GM23338 (cell line): ENCODE measurements around the gene NOLC1. TPM values are rescaled to one million over a fixed set of nuclear protein-coding genes. Genes with fewer than 3 reads are reported as not detected.

ENCODE experiments used
- ATAC-seq: fragments of 200-7000 bp; cut with Tn5 transposase; 3 replicates; pipeline ENCODE4 v1.9.1; 2020
- DNase-seq: peaks from one replicate; pipeline ENCODE4 v3.0.0-alpha.2; 2015; ENCODE audit warnings: low spot score
- H2AFZ ChIP-seq: fragments of 200-600 bp; sonication (generic); 2 replicates; pipeline ENCODE4 v1.8.0; 2016; ENCODE audit warnings: antibody characterized with exemption, mild to moderate bottlenecking, moderate library complexity
- H3F3A ChIP-seq: fragments of 200-600 bp; sonication (generic); replicated peaks from 2 replicates; pipeline ENCODE4 v1.8.0; 2017; ENCODE audit warnings: antibody characterized with exemption, mixed run types, low read depth
- H3K27ac ChIP-seq: fragments of 200-600 bp; sonication (generic); 2 replicates; pipeline ENCODE4 v1.6.1; 2016; ENCODE audit warnings: low read depth
- H3K27me3 ChIP-seq: fragments of 200-600 bp; sonication (generic); 2 replicates; pipeline ENCODE4 v1.8.0; 2016; ENCODE audit warnings: mild to moderate bottlenecking, mixed run types, moderate library complexity; ENCODE audit not compliant: insufficient read depth
- H3K36me3 ChIP-seq: fragments of 200-600 bp; sonication (generic); 2 replicates; pipeline ENCODE4 v1.8.0; 2016; ENCODE audit warnings: mild to moderate bottlenecking; ENCODE audit not compliant: insufficient read depth
- H3K4me1 ChIP-seq: fragments of 200-600 bp; sonication (generic); 2 replicates; pipeline ENCODE4 v1.8.0; 2016; ENCODE audit warnings: mild to moderate bottlenecking, moderate library complexity; ENCODE audit not compliant: insufficient read depth
- H3K4me2 ChIP-seq: fragments of 200-600 bp; sonication (generic); 2 replicates; pipeline ENCODE4 v1.7.1; 2017; ENCODE audit warnings: mixed run types
- H3K4me3 ChIP-seq: fragments of 200-600 bp; sonication (generic); 2 replicates; pipeline ENCODE4 v1.6.1; 2016; ENCODE audit warnings: mixed run types
- H3K79me2 ChIP-seq: fragments of 200-600 bp; sonication (generic); replicated peaks from 2 replicates; pipeline ENCODE4 v1.8.0; 2017; ENCODE audit warnings: mild to moderate bottlenecking; ENCODE audit not compliant: insufficient read depth
- H3K9me2 ChIP-seq: fragments of 200-600 bp; sonication (generic); 2 replicates; pipeline ENCODE4 v1.8.0; 2017; ENCODE audit not compliant: insufficient read depth
- H4K20me1 ChIP-seq: fragments of 200-600 bp; sonication (generic); replicated peaks from 2 replicates; pipeline ENCODE4 v1.8.0; 2017; ENCODE audit warnings: mild to moderate bottlenecking; ENCODE audit not compliant: insufficient read depth
- H3K27ac Mint-ChIP-seq: 2 replicates; pipeline ENCODE4 v1.8.0; 2020; ENCODE audit warnings: inconsistent platforms, mild to moderate bottlenecking, moderate library complexity, mixed read lengths
- H3K27me3 Mint-ChIP-seq: 3 replicates; pipeline ENCODE4 v1.8.0; 2022; ENCODE audit warnings: low read depth, mild to moderate bottlenecking, moderate library complexity, mixed read lengths, inconsistent platforms; ENCODE audit not compliant: insufficient read depth, poor library complexity
- H3K36me3 Mint-ChIP-seq: 3 replicates; pipeline ENCODE4 v1.8.0; 2021; ENCODE audit warnings: low read depth, mild to moderate bottlenecking, inconsistent platforms, moderate library complexity, mixed read lengths
- H3K4me1 Mint-ChIP-seq: 3 replicates; pipeline ENCODE4 v1.8.0; 2020; ENCODE audit warnings: mild to moderate bottlenecking, inconsistent platforms, mixed read lengths
- H3K4me3 Mint-ChIP-seq: 3 replicates; pipeline ENCODE4 v1.8.0; 2021; ENCODE audit warnings: moderate library complexity, mild to moderate bottlenecking, inconsistent platforms, mixed read lengths
- H3K9me3 Mint-ChIP-seq: 3 replicates; pipeline ENCODE4 v1.8.0; 2020; ENCODE audit warnings: moderate library complexity, mild to moderate bottlenecking, inconsistent platforms, mixed read lengths
- CREB1 ChIP-seq: fragments of 250-450 bp; sonication (Bioruptor Pico); IDR thresholded peaks from 2 replicates; pipeline ENCODE4 v1.5.0; 2020; ENCODE audit warnings: low read depth, mild to moderate bottlenecking, moderate library complexity
- EZH2 ChIP-seq: fragments of 200-600 bp; sonication (generic); IDR thresholded peaks from one replicate; pipeline ENCODE4 v1.8.0; 2017; ENCODE audit warnings: antibody characterized with exemption, mild to moderate bottlenecking, low read depth; ENCODE audit not compliant: unreplicated experiment
- EZH2phosphoT487 ChIP-seq: fragments of 200-600 bp; sonication (generic); IDR thresholded peaks from one replicate; pipeline ENCODE4 v1.8.1; 2018; ENCODE audit warnings: antibody characterized with exemption; ENCODE audit not compliant: unreplicated experiment
- JUNB ChIP-seq: IDR thresholded peaks from one replicate; pipeline ENCODE4 v1.6.1; 2016; ENCODE audit warnings: antibody characterized with exemption; ENCODE audit not compliant: unreplicated experiment
- NANOG ChIP-seq: IDR thresholded peaks from 2 replicates; pipeline ENCODE4 v1.6.1; 2016; ENCODE audit warnings: antibody characterized with exemption, borderline replicate concordance
- POLR2AphosphoS5 ChIP-seq: IDR thresholded peaks from 2 replicates; pipeline ENCODE4 v1.6.1; 2016; ENCODE audit warnings: antibody characterized with exemption, low read depth
- STAT1 ChIP-seq: IDR thresholded peaks from one replicate; pipeline ENCODE4 v1.6.1; 2016; ENCODE audit warnings: antibody characterized with exemption; ENCODE audit not compliant: unreplicated experiment
- ZNF114 ChIP-seq: fragments of 250-450 bp; sonication (Bioruptor Pico); IDR thresholded peaks from 2 replicates; pipeline ENCODE4 v1.5.0; 2020; ENCODE audit warnings: mild to moderate bottlenecking, moderate library complexity
- ZNF331 ChIP-seq: fragments of 250-450 bp; sonication (Bioruptor Pico); IDR thresholded peaks from 2 replicates; pipeline ENCODE4 v1.5.0; 2020; ENCODE audit warnings: low read depth, mild to moderate bottlenecking, moderate library complexity
- polyA plus RNA-seq: library from polyadenylated mRNA; unstranded; fragments of >200 nt; fragmentation: Nextera tagmentation; extraction: Ambion mirVana; gene quantifications from 2 replicates; pipeline ENCODE4 v1.2.1, GENCODE V29; 2016
- total RNA-seq: library from RNA; depleted of rRNA; stranded (reverse); fragments of >200 nt; shearing (Covaris generic); gene quantifications from 2 replicates; pipeline ENCODE4 v1.2.3, GENCODE V29; 2014
- TF ChIP-seq, protein P1 (sequence below): IDR thresholded peaks from 2 replicates; pipeline ENCODE4 v1.6.1; 2016; ENCODE audit warnings: antibody characterized with exemption
- TF ChIP-seq, protein P2 (sequence below): fragments of 250-450 bp; sonication (Bioruptor Pico); IDR thresholded peaks from 2 replicates; pipeline ENCODE4 v1.5.0; 2020; ENCODE audit warnings: mild to moderate bottlenecking, moderate library complexity
- TF ChIP-seq, protein P3 (sequence below): IDR thresholded peaks from one replicate; pipeline ENCODE4 v1.6.1; 2018; ENCODE audit warnings: antibody characterized with exemption; ENCODE audit not compliant: unreplicated experiment
- TF ChIP-seq, protein P4 (sequence below), 2 experiments: fragments of 200-600 bp in 1 of 2; sonication (generic) in 1 of 2; conservative IDR thresholded peaks; 2 replicates each; pipeline versions ENCODE4 v1.5.1 to v1.6.1; 2016 to 2017; ENCODE audit warnings: antibody characterized with exemption in 2 of 2, low read depth in 2 of 2, mild to moderate bottlenecking in 2 of 2, moderate library complexity in 1 of 2

NOLC1 gene
- total and polyA plus RNA-seq, 2 experiments from 2014 or later: 126 to 178 TPM

DNA sequence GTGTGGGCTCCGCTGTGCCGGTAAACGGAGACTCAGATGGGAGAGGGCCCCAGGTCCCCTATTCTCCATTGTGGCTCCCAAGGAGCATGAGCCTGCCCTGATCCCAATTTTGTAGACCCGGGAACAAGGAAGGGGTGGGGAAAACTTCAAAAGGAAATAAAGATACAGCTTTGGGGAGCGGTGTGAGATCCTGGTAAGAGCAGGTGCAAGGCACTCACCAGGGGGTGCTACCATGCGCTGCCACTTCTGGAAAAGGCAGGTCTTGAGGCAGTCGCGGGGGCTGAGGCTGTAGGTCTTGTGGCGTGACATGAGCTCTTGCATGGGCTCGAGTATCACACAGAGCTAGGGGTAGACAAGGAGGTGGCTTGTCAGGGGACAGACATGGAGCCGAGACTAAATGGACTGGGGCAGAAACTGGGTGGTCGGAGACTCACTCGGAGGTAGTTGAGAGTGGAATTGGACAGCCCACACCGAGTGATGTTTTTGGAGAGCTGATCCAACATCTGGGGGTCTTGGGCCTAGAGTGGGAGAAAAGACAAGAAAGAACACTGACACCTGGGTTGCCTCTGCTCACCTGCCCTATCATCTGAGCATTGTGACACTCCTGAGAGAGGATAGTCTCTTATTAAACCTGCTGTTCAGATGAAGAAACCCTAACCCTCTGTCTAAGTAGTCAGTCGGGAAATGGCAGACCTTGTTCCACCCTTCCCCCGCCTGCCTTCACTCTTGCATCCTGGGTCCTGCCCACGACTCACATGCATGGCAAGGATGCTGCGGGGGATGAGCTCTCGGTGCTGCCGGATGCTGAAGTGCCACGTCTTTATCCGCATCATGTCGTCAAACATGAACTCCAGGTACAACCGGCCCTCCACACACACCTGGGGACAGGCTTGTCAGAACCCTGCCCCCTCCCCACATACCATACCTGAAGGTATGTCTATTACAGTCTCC, 42.7 kb upstream of the NOLC1 start:
- DNase-seq: no peak
- peaks cover 56% of the 10 kb centered on the region for H3K36me3 Mint-ChIP-seq
- H3K36me3 ChIP-seq: peaks cover 30% of the 10 kb centered on the region

More for the DNA sequence above, 42.7 kb upstream of the NOLC1 start:
- no peak for TF ChIP-seq ZNF114 (CRISPR knock-in tag)
- TF ChIP-seq, protein P1, sequence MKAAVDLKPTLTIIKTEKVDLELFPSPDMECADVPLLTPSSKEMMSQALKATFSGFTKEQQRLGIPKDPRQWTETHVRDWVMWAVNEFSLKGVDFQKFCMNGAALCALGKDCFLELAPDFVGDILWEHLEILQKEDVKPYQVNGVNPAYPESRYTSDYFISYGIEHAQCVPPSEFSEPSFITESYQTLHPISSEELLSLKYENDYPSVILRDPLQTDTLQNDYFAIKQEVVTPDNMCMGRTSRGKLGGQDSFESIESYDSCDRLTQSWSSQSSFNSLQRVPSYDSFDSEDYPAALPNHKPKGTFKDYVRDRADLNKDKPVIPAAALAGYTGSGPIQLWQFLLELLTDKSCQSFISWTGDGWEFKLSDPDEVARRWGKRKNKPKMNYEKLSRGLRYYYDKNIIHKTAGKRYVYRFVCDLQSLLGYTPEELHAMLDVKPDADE: no peak
- TF ChIP-seq EZH2phosphoT487: no peak
- TF ChIP-seq JUNB: no peak
- no peak for TF ChIP-seq ZNF331
- TF ChIP-seq, protein P2, sequence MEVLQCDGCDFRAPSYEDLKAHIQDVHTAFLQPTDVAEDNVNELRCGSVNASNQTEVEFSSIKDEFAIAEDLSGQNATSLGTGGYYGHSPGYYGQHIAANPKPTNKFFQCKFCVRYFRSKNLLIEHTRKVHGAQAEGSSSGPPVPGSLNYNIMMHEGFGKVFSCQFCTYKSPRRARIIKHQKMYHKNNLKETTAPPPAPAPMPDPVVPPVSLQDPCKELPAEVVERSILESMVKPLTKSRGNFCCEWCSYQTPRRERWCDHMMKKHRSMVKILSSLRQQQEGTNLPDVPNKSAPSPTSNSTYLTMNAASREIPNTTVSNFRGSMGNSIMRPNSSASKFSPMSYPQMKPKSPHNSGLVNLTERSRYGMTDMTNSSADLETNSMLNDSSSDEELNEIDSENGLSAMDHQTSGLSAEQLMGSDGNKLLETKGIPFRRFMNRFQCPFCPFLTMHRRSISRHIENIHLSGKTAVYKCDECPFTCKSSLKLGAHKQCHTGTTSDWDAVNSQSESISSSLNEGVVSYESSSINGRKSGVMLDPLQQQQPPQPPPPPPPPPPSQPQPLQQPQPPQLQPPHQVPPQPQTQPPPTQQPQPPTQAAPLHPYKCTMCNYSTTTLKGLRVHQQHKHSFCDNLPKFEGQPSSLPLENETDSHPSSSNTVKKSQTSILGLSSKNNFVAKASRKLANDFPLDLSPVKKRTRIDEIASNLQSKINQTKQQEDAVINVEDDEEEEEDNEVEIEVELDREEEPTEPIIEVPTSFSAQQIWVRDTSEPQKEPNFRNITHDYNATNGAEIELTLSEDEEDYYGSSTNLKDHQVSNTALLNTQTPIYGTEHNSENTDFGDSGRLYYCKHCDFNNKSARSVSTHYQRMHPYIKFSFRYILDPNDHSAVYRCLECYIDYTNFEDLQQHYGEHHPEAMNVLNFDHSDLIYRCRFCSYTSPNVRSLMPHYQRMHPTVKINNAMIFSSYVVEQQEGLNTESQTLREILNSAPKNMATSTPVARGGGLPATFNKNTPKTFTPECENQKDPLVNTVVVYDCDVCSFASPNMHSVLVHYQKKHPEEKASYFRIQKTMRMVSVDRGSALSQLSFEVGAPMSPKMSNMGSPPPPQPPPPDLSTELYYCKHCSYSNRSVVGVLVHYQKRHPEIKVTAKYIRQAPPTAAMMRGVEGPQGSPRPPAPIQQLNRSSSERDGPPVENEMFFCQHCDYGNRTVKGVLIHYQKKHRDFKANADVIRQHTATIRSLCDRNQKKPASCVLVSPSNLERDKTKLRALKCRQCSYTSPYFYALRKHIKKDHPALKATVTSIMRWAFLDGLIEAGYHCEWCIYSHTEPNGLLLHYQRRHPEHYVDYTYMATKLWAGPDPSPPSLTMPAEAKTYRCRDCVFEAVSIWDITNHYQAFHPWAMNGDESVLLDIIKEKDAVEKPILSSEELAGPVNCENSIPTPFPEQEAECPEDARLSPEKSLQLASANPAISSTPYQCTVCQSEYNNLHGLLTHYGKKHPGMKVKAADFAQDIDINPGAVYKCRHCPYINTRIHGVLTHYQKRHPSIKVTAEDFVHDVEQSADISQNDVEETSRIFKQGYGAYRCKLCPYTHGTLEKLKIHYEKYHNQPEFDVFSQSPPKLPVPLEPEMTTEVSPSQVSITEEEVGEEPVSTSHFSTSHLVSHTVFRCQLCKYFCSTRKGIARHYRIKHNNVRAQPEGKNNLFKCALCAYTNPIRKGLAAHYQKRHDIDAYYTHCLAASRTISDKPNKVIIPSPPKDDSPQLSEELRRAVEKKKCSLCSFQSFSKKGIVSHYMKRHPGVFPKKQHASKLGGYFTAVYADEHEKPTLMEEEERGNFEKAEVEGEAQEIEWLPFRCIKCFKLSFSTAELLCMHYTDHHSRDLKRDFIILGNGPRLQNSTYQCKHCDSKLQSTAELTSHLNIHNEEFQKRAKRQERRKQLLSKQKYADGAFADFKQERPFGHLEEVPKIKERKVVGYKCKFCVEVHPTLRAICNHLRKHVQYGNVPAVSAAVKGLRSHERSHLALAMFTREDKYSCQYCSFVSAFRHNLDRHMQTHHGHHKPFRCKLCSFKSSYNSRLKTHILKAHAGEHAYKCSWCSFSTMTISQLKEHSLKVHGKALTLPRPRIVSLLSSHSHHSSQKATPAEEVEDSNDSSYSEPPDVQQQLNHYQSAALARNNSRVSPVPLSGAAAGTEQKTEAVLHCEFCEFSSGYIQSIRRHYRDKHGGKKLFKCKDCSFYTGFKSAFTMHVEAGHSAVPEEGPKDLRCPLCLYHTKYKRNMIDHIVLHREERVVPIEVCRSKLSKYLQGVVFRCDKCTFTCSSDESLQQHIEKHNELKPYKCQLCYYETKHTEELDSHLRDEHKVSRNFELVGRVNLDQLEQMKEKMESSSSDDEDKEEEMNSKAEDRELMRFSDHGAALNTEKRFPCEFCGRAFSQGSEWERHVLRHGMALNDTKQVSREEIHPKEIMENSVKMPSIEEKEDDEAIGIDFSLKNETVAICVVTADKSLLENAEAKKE (CRISPR knock-in tag): no peak
- TF ChIP-seq NANOG: no peak
- TF ChIP-seq EZH2: no peak
- TF ChIP-seq POLR2AphosphoS5: no peak
- TF ChIP-seq, protein P3, sequence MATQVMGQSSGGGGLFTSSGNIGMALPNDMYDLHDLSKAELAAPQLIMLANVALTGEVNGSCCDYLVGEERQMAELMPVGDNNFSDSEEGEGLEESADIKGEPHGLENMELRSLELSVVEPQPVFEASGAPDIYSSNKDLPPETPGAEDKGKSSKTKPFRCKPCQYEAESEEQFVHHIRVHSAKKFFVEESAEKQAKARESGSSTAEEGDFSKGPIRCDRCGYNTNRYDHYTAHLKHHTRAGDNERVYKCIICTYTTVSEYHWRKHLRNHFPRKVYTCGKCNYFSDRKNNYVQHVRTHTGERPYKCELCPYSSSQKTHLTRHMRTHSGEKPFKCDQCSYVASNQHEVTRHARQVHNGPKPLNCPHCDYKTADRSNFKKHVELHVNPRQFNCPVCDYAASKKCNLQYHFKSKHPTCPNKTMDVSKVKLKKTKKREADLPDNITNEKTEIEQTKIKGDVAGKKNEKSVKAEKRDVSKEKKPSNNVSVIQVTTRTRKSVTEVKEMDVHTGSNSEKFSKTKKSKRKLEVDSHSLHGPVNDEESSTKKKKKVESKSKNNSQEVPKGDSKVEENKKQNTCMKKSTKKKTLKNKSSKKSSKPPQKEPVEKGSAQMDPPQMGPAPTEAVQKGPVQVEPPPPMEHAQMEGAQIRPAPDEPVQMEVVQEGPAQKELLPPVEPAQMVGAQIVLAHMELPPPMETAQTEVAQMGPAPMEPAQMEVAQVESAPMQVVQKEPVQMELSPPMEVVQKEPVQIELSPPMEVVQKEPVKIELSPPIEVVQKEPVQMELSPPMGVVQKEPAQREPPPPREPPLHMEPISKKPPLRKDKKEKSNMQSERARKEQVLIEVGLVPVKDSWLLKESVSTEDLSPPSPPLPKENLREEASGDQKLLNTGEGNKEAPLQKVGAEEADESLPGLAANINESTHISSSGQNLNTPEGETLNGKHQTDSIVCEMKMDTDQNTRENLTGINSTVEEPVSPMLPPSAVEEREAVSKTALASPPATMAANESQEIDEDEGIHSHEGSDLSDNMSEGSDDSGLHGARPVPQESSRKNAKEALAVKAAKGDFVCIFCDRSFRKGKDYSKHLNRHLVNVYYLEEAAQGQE: no peak
- TF ChIP-seq CREB1: no peak
- TF ChIP-seq, protein P4, sequence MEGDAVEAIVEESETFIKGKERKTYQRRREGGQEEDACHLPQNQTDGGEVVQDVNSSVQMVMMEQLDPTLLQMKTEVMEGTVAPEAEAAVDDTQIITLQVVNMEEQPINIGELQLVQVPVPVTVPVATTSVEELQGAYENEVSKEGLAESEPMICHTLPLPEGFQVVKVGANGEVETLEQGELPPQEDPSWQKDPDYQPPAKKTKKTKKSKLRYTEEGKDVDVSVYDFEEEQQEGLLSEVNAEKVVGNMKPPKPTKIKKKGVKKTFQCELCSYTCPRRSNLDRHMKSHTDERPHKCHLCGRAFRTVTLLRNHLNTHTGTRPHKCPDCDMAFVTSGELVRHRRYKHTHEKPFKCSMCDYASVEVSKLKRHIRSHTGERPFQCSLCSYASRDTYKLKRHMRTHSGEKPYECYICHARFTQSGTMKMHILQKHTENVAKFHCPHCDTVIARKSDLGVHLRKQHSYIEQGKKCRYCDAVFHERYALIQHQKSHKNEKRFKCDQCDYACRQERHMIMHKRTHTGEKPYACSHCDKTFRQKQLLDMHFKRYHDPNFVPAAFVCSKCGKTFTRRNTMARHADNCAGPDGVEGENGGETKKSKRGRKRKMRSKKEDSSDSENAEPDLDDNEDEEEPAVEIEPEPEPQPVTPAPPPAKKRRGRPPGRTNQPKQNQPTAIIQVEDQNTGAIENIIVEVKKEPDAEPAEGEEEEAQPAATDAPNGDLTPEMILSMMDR (conservative IDR thresholded peaks at IDR 0.05; ENCODE audit: low read depth in 2 of 2): no peak
- no peak for TF ChIP-seq STAT1
- no peak overlapping the region for H3K4me2 ChIP-seq
- H2AFZ ChIP-seq: no peak overlapping the region
- H3K4me1 ChIP-seq: peaks cover 15% of the 10 kb centered on the region
- peaks cover 26% of the 10 kb centered on the region for H3K4me1 Mint-ChIP-seq
- H3K9me2 ChIP-seq: no peaks in the 10 kb centered on the region
- H3K4me3 Mint-ChIP-seq: no peak overlapping the region
- H3K27ac Mint-ChIP-seq: no peak overlapping the region
- no peak for ATAC-seq
- no peaks in the 10 kb centered on the region for H3K27me3 ChIP-seq
- peaks cover 9% of the 10 kb centered on the region for H3K27me3 Mint-ChIP-seq
- H3F3A ChIP-seq: 0 out of 2 replicates have a peak, but pooled peaks cover 13% of the 10 kb centered on the region
- no peak overlapping the region for H3K4me3 ChIP-seq
- H3K27ac ChIP-seq: no peak overlapping the region
- H3K79me2 ChIP-seq: peaks cover 37% of the 10 kb centered on the region
- peaks cover 39% of the 10 kb centered on the region for H4K20me1 ChIP-seq
- H3K9me3 Mint-ChIP-seq: no peaks in the 10 kb centered on the region; the same call in 2 of the 3 replicates
